Smooth muscle cell of the brain vasculature (primary cell): ENCODE measurements around the gene C1QTNF5.

Experiments used
- DNase-seq: peaks from one replicate; pipeline ENCODE4 v3.0.0-alpha.2; 2012; ENCODE audit warnings: low read depth, low spot score

The C1QTNF5 gene

GRCh38 chr11:119295178-119295577, 45.5 kb downstream of the C1QTNF5 start:
- DNase-seq, result no peak

GRCh38 chr11:119293461-119293860, 47.2 kb downstream of the C1QTNF5 start:
- DNase-seq, result no peak

- no peak for DNase-seq
These were observed 49.7 kb downstream of the C1QTNF5 start for GRCh38 chr11:119290894-119291497.
